ENCODE measurements around the gene CTNNBL1.

The CTNNBL1 gene

DNA sequence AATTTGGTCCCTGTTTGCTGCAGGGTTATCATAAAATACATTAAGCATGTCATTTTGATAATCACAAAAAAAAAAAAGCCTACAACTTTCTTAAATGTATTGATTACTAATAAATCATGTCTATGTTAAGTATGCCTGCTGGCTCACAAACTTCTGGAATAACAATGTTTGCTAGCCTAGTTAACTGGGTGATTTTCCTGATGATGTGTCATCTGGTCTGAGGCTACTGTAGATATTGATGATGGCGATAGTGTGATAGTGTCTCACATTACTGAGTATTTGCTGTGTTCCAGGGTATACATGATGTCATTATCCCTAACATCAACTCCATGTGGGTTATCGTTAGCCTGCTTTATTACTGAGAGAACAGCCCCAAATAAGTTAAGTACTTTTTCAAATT lies 122.9 kb downstream of the CTNNBL1 start:
- H3K27ac ChIP-seq: no peak overlapping the region
- TF ChIP-seq, protein P1, sequence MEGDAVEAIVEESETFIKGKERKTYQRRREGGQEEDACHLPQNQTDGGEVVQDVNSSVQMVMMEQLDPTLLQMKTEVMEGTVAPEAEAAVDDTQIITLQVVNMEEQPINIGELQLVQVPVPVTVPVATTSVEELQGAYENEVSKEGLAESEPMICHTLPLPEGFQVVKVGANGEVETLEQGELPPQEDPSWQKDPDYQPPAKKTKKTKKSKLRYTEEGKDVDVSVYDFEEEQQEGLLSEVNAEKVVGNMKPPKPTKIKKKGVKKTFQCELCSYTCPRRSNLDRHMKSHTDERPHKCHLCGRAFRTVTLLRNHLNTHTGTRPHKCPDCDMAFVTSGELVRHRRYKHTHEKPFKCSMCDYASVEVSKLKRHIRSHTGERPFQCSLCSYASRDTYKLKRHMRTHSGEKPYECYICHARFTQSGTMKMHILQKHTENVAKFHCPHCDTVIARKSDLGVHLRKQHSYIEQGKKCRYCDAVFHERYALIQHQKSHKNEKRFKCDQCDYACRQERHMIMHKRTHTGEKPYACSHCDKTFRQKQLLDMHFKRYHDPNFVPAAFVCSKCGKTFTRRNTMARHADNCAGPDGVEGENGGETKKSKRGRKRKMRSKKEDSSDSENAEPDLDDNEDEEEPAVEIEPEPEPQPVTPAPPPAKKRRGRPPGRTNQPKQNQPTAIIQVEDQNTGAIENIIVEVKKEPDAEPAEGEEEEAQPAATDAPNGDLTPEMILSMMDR (conservative IDR thresholded peaks at IDR 0.05; ENCODE audit: low read depth, low read length): no peak
- no peak overlapping the region for H3K4me2 ChIP-seq
- no peaks in the 10 kb centered on the region for H3K36me3 ChIP-seq (ENCODE audit: insufficient read depth)
- no peaks in the 10 kb centered on the region for H3K4me1 ChIP-seq (ENCODE audit: low read depth, poor library complexity, severe bottlenecking)
- no peak overlapping the region for H3K4me3 ChIP-seq (IDR thresholded peaks at IDR 0.05; ENCODE audit: insufficient read depth, low read depth, low read length)
- H3K79me2 ChIP-seq (ENCODE audit: insufficient read depth, low read depth): no peaks in the 10 kb centered on the region
- no peaks in the 10 kb centered on the region for H4K20me1 ChIP-seq (ENCODE audit: insufficient read depth)
- no peak overlapping the region for H3K9ac ChIP-seq
- H2AFZ ChIP-seq (ENCODE audit: low read depth): no peak overlapping the region
- no peaks in the 10 kb centered on the region for H3K27me3 ChIP-seq (ENCODE audit: insufficient read depth, low read depth)

DNA sequence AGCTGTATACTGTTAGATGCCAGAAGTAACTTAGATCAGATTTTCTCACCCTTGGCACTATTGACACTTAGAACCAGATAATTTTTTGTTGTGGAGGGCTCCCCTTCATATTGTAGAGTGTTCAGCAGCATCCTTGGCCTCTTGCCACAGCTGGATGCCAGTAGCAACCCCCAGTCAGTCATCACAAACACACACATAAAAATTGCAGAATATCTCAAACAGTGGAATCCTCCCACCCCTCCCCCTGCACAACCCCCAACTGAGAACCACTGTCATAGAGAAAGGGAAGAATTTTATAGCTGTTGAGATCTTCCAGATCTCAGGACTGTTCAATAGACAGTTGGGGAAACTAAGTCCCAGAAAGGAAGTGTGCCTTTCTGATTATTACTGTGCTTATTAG lies 127.9 kb downstream of the CTNNBL1 start:
- Histone ChIP-seq H3K4me1 (ENCODE audit: low read depth, poor library complexity, severe bottlenecking) (peaks cover 31% of the 10 kb centered on the region), H3K79me2 (ENCODE audit: insufficient read depth, low read depth) (no peaks in the 10 kb centered on the region), H3K9ac (no peak overlapping the region), H4K20me1 (ENCODE audit: insufficient read depth) (no peaks in the 10 kb centered on the region), H3K36me3 (ENCODE audit: insufficient read depth) (no peaks in the 10 kb centered on the region), H3K27me3 (ENCODE audit: insufficient read depth, low read depth) (no peaks in the 10 kb centered on the region), H3K4me2 (no peak overlapping the region), H2AFZ (ENCODE audit: low read depth) (no peak overlapping the region), H3K27ac (no peak overlapping the region), H3K4me3 (IDR thresholded peaks at IDR 0.05; ENCODE audit: insufficient read depth, low read depth, low read length) (no peak overlapping the region)
- TF ChIP-seq, protein P1 (conservative IDR thresholded peaks at IDR 0.05; ENCODE audit: low read depth, low read length): no peak

DNA sequence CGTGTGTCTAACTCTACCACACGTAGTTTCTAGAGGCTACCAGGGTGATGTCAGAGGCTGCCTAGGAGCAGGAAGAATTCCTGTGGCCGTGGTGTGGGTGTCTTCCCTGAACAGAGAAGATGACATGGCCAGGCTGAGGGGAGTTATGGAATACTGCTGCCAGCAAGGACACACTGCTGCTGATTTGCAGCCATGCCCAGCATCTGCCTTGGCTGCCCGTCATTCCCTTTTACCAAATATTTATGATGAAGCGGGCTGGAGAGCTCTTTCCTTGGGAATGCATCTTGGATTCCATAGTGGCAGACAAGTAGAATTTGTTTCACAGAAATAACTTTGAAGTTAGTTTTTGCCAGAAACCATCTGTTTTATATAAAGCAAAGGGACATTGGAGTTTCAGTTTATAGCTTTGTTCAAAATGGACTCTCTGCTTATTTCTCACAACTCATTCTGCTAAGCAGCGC lies 128.3 kb downstream of the CTNNBL1 start:
- Histone ChIP-seq H4K20me1 (ENCODE audit: insufficient read depth) (no peaks in the 10 kb centered on the region), H3K4me3 (IDR thresholded peaks at IDR 0.05; ENCODE audit: insufficient read depth, low read depth, low read length) (no peak overlapping the region), H3K4me2 (no peak overlapping the region), H3K27ac (no peak overlapping the region), H3K79me2 (ENCODE audit: insufficient read depth, low read depth) (no peaks in the 10 kb centered on the region), H3K9ac (no peak overlapping the region), H3K4me1 (ENCODE audit: low read depth, poor library complexity, severe bottlenecking) (peaks cover 31% of the 10 kb centered on the region), H2AFZ (ENCODE audit: low read depth) (no peak overlapping the region), H3K27me3 (ENCODE audit: insufficient read depth, low read depth) (no peaks in the 10 kb centered on the region), H3K36me3 (ENCODE audit: insufficient read depth) (no peaks in the 10 kb centered on the region)
- TF ChIP-seq, protein P1 (conservative IDR thresholded peaks at IDR 0.05; ENCODE audit: low read depth, low read length): no peak

DNA sequence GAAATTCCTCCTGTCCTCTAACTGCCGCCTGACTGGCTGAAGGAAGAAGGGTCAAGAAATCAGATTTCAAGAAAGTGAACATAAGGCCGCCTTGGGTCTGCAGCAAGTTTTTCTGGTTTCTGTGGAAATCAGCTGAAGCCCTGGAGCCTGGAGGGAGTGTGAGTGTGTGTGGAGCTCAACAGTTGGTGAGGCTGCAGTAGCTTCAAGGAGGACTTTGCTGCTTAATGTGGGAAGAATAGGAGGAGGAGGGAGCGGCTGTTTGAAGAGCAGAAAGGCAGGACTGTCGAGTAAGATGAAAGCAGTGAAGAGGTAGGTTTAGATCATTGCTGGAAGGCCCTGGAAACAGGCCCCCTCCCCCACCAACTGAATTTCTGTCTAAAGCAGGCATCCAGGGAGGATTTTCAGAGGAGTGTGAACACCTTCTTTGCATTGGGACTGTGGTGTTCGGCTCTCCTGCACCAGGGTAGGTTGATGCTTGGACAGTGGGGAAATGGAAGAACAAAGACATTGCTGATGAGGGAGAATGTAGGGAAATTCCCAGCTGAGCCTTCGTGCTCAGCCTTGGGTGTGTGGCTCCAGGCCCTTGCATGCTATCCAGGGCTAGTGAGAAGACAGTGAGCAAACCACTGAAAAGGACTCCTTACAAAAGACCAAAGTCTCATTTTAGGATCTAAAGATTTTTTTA lies 129.6 kb downstream of the CTNNBL1 start:
- Histone ChIP-seq H2AFZ (ENCODE audit: low read depth) (no peak overlapping the region), H3K27ac (peak overlapping the region; percentile 14; the same call in 1 of the 2 replicates), H3K79me2 (ENCODE audit: insufficient read depth, low read depth) (no peaks in the 10 kb centered on the region), H3K4me1 (ENCODE audit: low read depth, poor library complexity, severe bottlenecking) (peaks cover 31% of the 10 kb centered on the region), H3K36me3 (ENCODE audit: insufficient read depth) (no peaks in the 10 kb centered on the region), H3K9ac (no peak overlapping the region), H3K4me3 (IDR thresholded peaks at IDR 0.05; ENCODE audit: insufficient read depth, low read depth, low read length) (no peak overlapping the region), H4K20me1 (ENCODE audit: insufficient read depth) (no peaks in the 10 kb centered on the region), H3K4me2 (peak overlapping the region; percentile 44), H3K27me3 (ENCODE audit: insufficient read depth, low read depth) (no peaks in the 10 kb centered on the region)
- TF ChIP-seq, protein P1 (conservative IDR thresholded peaks at IDR 0.05; ENCODE audit: low read depth, low read length): no peak
